Hematopoietic multipotent progenitor cell treated with erythropoietin and hydrocortisone succinate and interleukin-3 and kit ligand, for 15 days (in vitro differentiated cells): ENCODE data around the gene MYO9A.
"Not testable (repeated sequence)": the region's sequence is repeated elsewhere in the genome, so short reads cannot be mapped to it uniquely, and the experiment has no call there.

Source experiments
- DNase-seq: peaks from one replicate; pipeline ENCODE4 v3.0.0-alpha.2; 2015; ENCODE audit warnings: low spot score

The MYO9A gene

GRCh38 chr15:72042865-72043264 is 75.1 kb downstream of the MYO9A start:
- no peak for DNase-seq

- DNase-seq = no peak
Measured at GRCh38 chr15:72042054-72042453, 75.9 kb downstream of the MYO9A start.

- DNase-seq = no peak
Measured at GRCh38 chr15:72037321-72037720, 80.6 kb downstream of the MYO9A start.

GRCh38 chr15:72034859-72035650 is 82.9 kb downstream of the MYO9A start:
- DNase-seq = no peak

DNA sequence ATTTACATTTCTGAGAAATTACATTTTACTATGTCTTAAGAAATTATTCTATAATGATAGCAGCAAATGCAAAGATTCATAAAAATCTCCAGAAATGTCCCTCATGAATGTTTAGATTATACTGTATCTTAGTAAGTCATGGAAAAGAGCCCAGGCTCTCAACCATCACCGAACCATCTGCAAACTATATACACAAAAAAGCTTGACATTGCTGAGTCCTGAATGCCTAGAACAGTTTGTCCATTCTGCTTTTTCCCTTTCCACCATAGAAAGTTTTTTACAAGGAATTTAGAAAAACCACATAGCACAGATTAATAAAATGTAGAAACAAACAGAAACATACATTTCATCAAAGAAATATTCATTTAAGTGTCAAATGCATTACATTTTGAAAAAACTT is 83.6 kb downstream of the MYO9A start:
- DNase-seq = no peak

- no peak for DNase-seq
Measured at GRCh38 chr15:72033711-72034110, 84.2 kb downstream of the MYO9A start.

DNA sequence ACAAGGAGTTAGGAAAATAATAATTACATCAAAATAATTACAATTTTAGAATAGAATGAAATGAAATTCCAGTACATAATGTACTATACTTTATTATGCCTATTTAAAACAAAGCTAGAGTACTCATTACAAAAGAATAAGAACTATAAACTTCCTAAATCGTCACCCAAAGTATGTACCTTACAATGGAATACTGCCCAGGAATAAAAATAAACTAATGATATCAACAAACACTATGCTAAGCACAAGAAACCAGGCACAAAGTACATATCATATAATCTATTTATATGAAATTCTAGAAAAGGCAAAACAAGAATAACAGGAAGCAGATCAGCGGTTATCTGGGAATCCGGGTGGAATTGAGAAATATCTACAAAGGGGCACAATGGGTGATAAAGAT is 84.7 kb downstream of the MYO9A start:
- DNase-seq = no peak

DNA sequence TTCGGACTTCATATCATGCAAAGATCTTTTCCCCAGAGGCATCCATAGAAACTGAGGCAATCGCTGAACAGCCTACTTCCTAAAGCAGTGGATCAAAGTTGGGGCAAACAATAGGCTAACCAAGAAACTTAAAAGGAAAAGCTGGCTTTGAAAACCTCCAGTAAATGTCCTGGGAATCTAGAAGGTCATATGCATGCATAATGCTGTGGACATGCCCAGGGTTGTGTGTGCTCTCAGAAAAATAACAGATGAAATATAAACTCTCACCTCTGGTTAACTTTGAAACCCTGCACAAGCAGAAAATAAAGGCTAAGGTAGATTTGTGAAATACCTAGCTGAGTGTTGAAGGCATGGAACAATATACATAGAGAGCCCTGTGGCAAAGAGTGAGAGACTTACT is 96.3 kb downstream of the MYO9A start:
- no peak for DNase-seq

- DNase-seq = no peak
Measured at GRCh38 chr15:72020799-72021198, 97.2 kb downstream of the MYO9A start.

GRCh38 chr15:72014555-72014954 is 103.4 kb downstream of the MYO9A start:
- not testable (repeated sequence) for DNase-seq

DNA sequence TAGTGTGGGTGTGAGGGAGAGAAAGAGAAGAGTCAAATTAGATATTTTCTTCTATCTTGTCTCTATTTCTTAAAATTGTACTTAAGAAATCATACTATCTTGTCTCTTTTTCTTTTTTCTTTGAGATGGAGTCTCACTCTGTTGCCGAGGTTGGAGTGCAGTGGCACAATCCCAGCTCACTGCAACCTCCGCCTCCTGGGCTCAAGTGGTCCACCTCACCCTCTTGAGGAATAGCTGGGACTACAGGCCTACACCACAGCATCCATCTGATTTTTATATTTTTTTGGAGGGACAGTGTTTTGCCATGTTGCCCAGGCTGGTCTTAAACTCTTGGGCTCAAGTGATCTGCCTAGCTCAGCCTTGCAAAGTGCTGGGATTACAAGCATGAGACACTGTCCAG is 104.2 kb downstream of the MYO9A start:
- no peak for DNase-seq

- DNase-seq = no peak
Measured at GRCh38 chr15:72011302-72011942, 106.5 kb downstream of the MYO9A start.

GRCh38 chr15:72009222-72009621 is 108.7 kb downstream of the MYO9A start:
- DNase-seq = no peak

DNA sequence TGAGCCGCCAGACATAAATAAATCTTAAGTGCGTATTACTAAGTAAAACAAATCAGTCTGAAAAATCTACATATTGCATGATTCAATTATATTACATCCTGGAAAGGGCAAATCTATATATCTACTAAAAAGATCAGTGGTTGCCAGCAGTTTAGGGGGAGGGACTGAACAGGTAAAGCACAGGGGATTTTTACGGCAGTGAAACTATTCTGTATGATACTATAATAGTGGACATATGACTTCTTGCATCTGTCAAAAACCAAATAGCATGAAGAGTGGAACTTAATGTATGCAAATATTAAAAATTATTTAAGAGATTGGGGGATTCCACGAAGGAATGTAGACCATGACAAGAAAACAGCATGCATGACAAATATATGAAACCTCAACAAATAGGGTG is 111.6 kb downstream of the MYO9A start:
- DNase-seq = no peak

DNA sequence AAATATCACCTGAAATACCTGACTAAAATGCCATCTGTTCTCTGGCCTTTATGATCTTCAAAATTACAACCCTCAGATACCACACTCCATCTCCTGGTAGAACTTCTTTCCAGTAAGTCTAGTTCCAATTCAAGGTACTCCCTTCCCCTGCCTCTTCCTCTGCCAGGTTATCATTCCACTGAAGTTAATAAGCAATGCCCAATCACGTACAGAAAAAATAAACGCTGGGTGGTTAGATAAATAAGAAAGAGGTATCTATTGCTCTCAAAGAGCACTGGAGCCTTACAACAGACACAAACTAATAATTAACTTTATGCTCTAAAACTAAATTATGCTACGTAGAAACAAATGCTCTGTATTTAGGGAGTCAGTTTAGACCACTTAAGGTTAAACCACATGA is 112.5 kb downstream of the MYO9A start:
- DNase-seq = no peak

DNA sequence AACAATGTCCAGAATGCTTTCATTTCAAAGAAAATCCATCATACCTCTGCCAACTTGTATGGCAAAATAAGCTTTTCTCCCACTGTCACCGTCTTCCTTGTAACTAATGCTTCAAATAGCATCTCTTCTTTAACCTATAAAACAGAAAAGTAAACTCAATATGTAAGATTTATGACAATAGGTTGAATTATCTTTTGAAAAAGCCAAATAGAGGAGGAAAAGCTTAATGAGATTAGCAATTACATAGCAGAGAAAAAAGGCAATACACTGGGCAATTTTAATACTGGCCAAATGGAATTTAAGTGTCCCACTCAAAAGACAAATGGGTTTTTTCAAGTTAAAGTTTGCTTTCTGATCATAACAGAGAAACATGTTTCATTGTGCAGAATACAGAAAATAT is 118.1 kb downstream of the MYO9A start:
- no peak for DNase-seq

- DNase-seq = not testable (repeated sequence)
Measured at GRCh38 chr15:71998717-71999116, 119.2 kb downstream of the MYO9A start.

DNA sequence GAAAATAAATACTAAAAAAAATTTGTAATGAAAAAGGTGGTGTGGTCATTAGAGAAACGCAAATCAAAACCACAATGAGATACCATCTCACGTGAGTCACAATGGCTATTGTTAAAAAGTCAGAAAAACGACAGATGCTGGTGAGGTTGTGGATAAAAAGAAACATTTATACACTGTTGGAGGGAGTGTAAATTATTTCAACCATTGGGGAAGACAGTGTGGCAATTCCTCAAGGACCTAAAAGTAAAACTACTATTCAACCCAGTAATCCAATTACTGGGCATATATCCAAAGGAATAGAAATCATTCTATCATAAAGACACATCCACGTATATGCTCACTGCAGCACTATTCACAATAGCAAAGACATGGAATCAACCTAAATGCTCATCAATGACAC is 120.3 kb downstream of the MYO9A start:
- no peak for DNase-seq

DNA sequence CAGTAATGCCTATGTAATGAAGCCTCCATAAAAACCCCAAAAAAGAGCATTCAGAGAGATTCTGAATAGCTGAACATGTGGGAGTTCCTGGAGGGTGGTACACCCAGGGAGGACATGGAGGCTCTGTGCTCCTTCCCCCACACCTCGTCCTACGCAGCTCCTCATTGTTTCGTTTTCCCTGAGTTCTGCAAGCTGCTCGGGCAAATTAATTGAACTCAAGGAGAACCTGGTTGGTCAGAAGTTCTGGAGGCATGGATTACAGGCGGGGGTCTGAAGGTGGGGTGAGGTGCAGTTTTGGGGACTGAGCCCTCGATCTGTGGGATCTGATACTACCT is 142.2 kb downstream of the MYO9A start:
- DNase-seq = no peak

DNA sequence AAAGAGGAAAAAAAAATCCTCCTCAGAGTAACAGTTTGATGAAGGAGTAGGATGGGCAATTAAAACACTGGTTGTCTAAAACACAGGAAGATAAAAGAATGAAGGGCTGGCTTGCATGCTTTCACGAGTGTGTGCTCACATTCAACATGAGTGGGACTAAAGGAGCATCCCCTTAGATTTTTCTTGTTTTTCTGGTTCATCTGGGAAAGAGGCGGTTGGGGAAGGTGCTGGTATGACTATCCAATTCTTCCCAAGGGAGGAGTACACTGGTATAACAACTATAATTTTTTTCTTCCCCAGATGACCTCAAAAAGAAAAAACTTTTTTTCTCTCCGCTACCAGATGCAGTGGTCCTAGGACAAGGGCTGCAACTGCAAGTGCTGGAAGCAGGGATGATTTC is 143.7 kb downstream of the MYO9A start:
- DNase-seq = no peak

DNA sequence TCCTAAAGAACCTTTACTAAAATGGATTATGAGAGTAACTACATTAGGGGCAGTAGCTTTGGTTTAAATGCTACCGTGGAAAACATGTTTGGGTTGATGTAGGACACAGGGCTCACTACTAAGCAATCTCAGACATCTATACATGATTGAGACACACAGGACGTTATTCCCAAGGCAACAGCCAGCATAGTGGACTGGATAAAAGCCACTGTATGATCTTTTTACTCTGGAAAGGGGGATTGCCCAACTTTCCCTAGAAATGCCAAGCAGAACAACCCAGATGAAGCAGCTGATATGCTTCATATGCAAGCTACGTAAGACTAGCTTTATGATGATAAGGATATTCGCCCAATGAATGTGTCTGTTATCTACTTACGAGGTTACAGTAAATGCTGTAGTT is 144.6 kb downstream of the MYO9A start:
- no peak for DNase-seq

DNA sequence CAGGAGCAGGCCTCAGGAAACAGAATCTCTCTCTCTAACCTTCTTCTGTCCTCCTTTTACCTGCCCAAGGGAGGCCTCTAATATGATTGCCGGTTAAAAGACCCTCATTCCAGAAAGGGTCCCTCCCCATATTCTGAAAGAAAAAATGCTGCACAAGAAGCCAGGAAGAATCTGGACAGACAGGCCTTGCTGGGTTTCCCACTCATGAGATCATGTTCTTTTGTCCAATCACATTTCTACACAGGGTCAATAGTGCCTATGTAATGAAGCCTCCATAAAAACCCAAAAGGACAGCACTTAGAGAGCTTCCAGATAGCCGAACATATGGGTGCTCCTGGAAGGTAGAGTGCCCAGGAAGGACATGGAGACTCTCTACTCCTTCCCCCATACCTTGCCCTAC is 146.0 kb downstream of the MYO9A start:
- DNase-seq = no peak

GRCh38 chr15:71970435-71970834 is 147.5 kb downstream of the MYO9A start:
- no peak for DNase-seq

DNA sequence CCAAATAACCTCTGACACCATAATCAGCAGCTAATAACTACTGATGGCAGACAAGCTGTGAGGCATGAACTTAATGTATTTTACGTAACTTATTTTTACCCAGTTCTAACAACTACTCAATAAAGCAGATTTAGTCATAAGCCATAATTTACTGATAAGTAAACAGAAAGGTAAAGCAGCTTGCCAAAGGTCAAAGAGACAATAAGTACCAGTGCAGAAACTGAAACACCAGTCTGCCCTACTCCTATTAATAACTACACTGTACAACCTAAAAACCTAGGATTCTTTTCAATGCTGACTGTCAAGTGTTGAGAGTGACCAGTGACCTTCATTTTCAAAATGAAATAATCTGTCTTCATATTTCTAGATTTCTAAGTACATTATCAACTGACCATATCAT is 155.4 kb downstream of the MYO9A start:
- no peak for DNase-seq
